Muscle layer of duodenum (tissue), 2 donors: ENCODE results near the gene SFXN5.

ENCODE experiments used
- H3K27ac ChIP-seq: one replicate; pipeline ENCODE4 v1.7.0; 2013; ENCODE audit warnings: mild to moderate bottlenecking, low read length
- H3K27me3 ChIP-seq: one replicate; pipeline ENCODE4 v1.7.0; 2013; ENCODE audit warnings: low read depth, mild to moderate bottlenecking, control low read depth, low read length
- H3K36me3 ChIP-seq, 2 donors: one replicate each; pipeline ENCODE4 v1.7.0; 2013; ENCODE audit warnings: low read length in 2 of 2, control low read depth in 1 of 2, mild to moderate bottlenecking in 1 of 2; ENCODE audit not compliant: insufficient read depth in 2 of 2, control insufficient read depth in 1 of 2
- H3K4me1 ChIP-seq, 2 donors: one replicate each; pipeline ENCODE4 v1.7.0; 2013; ENCODE audit warnings: low read length in 2 of 2, mild to moderate bottlenecking in 2 of 2, control low read depth in 1 of 2, moderate library complexity in 1 of 2; ENCODE audit not compliant: insufficient read depth in 2 of 2, control insufficient read depth in 1 of 2
- H3K4me3 ChIP-seq, 2 donors: one replicate each; pipeline ENCODE4 v1.7.0; 2013; ENCODE audit warnings: low read length in 2 of 2, low read depth in 1 of 2, mild to moderate bottlenecking in 1 of 2
- H3K9me3 ChIP-seq, 2 donors: one replicate each; pipeline ENCODE4 v1.7.0; 2013; ENCODE audit warnings: low read length in 2 of 2, control low read depth in 1 of 2, mild to moderate bottlenecking in 1 of 2; ENCODE audit not compliant: control insufficient read depth in 1 of 2
- donor health status: healthy.

The SFXN5 gene

GRCh38 chr2:72943540-72944395, 127.7 kb downstream of the SFXN5 start:
- peaks cover 0 to 16% of the 10 kb centered on the region in 2 donors for H3K36me3 ChIP-seq
- no peak overlapping the region for H3K27ac ChIP-seq
- no peaks in the 10 kb centered on the region for H3K27me3 ChIP-seq
- no peaks in the 10 kb centered on the region for H3K9me3 ChIP-seq
- no peaks in the 10 kb centered on the region for H3K4me1 ChIP-seq
- no peak overlapping the region for H3K4me3 ChIP-seq

GRCh38 chr2:72942881-72943418, 128.6 kb downstream of the SFXN5 start:
- Histone ChIP-seq H3K4me1 (no peaks in the 10 kb centered on the region), H3K36me3 (peaks cover 0 to 16% of the 10 kb centered on the region in 2 donors), H3K27me3 (no peaks in the 10 kb centered on the region), H3K4me3 (no peak overlapping the region), H3K9me3 (no peaks in the 10 kb centered on the region), H3K27ac (no peak overlapping the region)

- peaks cover 0 to 16% of the 10 kb centered on the region in 2 donors for H3K36me3 ChIP-seq
Observed at GRCh38 chr2:72942293-72942692, 129.2 kb downstream of the SFXN5 start.

GRCh38 chr2:72940786-72941185, 130.7 kb downstream of the SFXN5 start:
- Histone ChIP-seq H3K36me3 (peaks cover 0 to 16% of the 10 kb centered on the region in 2 donors), H3K9me3 (no peaks in the 10 kb centered on the region), H3K4me1 (peaks cover 0 to 12% of the 10 kb centered on the region in 2 donors), H3K27ac (no peak overlapping the region), H3K4me3 (no peak overlapping the region), H3K27me3 (no peaks in the 10 kb centered on the region)

More at GRCh38 chr2:72942293-72942692, 129.2 kb downstream of the SFXN5 start:
- H3K9me3 ChIP-seq, result no peaks in the 10 kb centered on the region
- H3K27me3 ChIP-seq, result no peaks in the 10 kb centered on the region
- no peaks in the 10 kb centered on the region for H3K4me1 ChIP-seq
- no peak overlapping the region for H3K27ac ChIP-seq
- H3K4me3 ChIP-seq, result no peak overlapping the region

GRCh38 chr2:72940361-72940760, 131.2 kb downstream of the SFXN5 start:
- Histone ChIP-seq H3K4me3 (no peak overlapping the region), H3K36me3 (peaks cover 0 to 16% of the 10 kb centered on the region in 2 donors), H3K27me3 (no peaks in the 10 kb centered on the region), H3K27ac (no peak overlapping the region), H3K9me3 (no peaks in the 10 kb centered on the region), H3K4me1 (peaks cover 0 to 12% of the 10 kb centered on the region in 2 donors)

- Histone ChIP-seq H3K9me3 (no peaks in the 10 kb centered on the region), H3K27ac (no peak overlapping the region), H3K36me3 (peaks cover 0 to 6% of the 10 kb centered on the region in 2 donors), H3K27me3 (no peaks in the 10 kb centered on the region), H3K4me1 (peaks cover 0 to 12% of the 10 kb centered on the region in 2 donors), H3K4me3 (no peak overlapping the region)
Observed at GRCh38 chr2:72938455-72938854, 133.1 kb downstream of the SFXN5 start.

- H3K4me1 ChIP-seq, result peaks cover 0 to 12% of the 10 kb centered on the region in 2 donors
- no peaks in the 10 kb centered on the region for H3K27me3 ChIP-seq
- no peak overlapping the region for H3K27ac ChIP-seq
Observed at GRCh38 chr2:72937356-72937669, 134.2 kb downstream of the SFXN5 start.

GRCh38 chr2:72936660-72937355, 134.7 kb downstream of the SFXN5 start:
- peaks cover 0 to 12% of the 10 kb centered on the region in 2 donors for H3K4me1 ChIP-seq
- H3K9me3 ChIP-seq, result no peaks in the 10 kb centered on the region
- no peak overlapping the region for H3K27ac ChIP-seq
- no peak overlapping the region for H3K4me3 ChIP-seq
- no peaks in the 10 kb centered on the region for H3K36me3 ChIP-seq
- no peaks in the 10 kb centered on the region for H3K27me3 ChIP-seq

More at GRCh38 chr2:72937356-72937669, 134.2 kb downstream of the SFXN5 start:
- H3K9me3 ChIP-seq, result no peaks in the 10 kb centered on the region
- no peak overlapping the region for H3K4me3 ChIP-seq
- H3K36me3 ChIP-seq, result no peaks in the 10 kb centered on the region

- Histone ChIP-seq H3K27ac (no peak overlapping the region), H3K4me1 (peaks cover 0 to 12% of the 10 kb centered on the region in 2 donors), H3K36me3 (no peaks in the 10 kb centered on the region), H3K4me3 (no peak overlapping the region), H3K27me3 (no peaks in the 10 kb centered on the region), H3K9me3 (no peaks in the 10 kb centered on the region)
Observed at GRCh38 chr2:72935611-72935957, 135.9 kb downstream of the SFXN5 start.

GRCh38 chr2:72934683-72935610, 136.6 kb downstream of the SFXN5 start:
- no peaks in the 10 kb centered on the region for H3K9me3 ChIP-seq
- H3K27me3 ChIP-seq, result no peaks in the 10 kb centered on the region
- H3K27ac ChIP-seq, result no peak overlapping the region
- peaks cover 0 to 12% of the 10 kb centered on the region in 2 donors for H3K4me1 ChIP-seq
- no peaks in the 10 kb centered on the region for H3K36me3 ChIP-seq
- no peak overlapping the region for H3K4me3 ChIP-seq
